CD4-positive, alpha-beta T cell treated with Interleukin-6 at 100 ng/mL for 8 hours (primary cell): Measurements from ENCODE around the gene PDRG1.

Source experiments
- DNase-seq: peaks from one replicate; pipeline ENCODE4 v3.0.0-alpha.2; 2020; ENCODE audit warnings: mixed read lengths, low spot score

Gene PDRG1

DNA sequence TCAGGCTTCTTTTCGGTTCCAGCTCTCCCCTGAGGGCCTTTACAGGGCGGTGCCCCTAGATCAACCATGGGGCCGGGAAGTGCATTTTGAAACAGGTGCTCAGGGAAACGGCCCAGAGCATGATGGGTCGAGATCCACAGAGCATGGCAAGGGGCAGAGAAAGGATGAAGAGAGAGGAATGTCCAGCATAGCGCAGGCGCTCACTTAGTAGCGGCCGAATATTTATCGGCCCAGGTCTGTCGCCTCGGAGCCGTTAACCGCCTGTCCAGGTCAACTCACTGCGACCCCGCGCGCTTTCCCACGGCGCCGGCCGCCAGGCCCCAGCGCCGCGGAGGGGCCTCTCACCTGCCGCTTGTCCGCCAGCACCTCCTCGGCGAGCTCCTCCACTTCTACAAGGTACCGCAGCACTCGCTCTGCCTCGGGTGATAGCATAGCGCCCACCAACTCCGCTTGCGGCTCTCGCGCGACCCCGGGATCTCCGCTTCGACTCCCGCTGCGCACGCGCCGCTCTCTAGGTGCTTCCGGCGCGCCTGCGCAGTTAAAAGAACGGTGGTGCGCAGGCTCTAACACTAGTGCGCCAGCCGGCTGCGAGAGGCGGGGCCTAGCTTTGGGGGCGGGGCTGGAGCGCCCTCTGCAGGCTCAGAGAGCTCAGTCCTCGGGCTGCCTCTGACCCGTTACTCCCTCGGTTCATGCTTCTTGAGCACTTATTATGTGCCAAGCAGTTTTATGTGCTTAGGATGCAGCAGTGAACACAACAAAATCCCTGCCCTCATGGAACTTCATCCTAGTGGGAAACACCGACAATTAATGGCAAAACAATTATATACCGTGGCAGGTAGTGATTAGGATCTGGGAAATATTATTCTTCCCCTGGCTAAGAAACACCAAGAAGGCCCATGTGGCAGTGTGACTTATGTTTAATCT, at the start of gene PDRG1:
Gene PDRG1, minus strand, starts transcription at position 517 of the 924 bp plus-strand sequence. Its CDS starts 85 bp downstream, at position 432.
- peak; percentile 95 for DNase-seq

DNA sequence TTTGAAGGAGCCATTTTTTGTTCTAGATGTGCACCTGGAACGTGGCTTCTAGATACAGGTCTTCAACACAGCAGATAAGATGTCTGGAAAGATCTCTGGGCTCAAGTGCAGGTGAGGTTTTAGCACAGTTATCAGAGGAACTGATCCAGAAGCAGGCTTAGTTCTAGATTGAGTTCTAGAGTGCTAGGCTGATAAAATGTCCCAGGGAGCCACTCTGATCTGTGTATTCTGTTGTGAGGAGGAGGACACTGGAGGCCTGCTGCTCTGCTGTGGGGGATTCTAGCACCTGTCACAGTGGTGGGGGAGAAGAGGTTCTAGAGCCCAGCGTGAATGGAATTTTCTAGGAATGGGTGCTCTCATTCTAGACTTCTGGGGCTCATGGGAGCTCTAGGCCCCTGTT, 46.4 kb upstream of the PDRG1 start:
- no peak for DNase-seq

DNA sequence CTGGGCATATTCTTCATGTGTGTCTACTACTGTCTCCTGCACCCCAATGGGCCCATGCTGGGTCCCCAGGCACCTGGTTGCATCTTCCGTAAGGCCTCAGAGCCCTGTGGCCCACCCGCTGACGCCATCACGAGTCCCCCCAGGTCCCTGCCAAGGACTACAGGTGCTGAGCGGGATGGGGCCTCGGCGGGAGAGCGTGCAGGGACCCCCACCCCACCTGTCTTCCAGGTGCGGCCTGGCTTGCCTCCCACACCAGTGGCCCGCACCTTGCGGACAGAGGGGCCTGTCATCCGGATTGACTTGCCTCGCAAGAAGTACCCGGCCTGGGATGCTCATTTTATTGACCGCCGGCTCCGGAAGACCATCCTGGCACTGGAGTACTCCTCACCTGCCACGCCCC, 45.1 kb upstream of the PDRG1 start:
- DNase-seq: no peak

DNA sequence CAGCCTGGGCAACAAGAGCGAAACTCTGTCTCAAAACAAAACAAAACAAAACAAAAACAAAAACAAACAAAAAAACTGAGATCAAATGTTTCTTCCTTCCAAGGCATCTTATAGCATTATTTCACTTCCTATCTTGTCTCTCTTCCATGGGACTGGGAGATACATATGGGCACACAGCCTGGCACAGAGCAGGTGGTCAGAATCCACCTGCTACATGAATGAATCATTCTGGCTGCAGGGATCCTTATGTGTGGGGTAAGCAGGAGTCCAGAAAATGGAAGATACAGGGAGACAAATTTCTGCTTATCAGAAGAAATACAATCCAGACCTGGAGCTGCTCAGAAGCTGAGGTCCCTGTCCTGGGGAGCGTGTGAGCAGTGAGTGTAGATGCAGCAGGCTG, 40.2 kb upstream of the PDRG1 start:
- DNase-seq: no peak

DNA sequence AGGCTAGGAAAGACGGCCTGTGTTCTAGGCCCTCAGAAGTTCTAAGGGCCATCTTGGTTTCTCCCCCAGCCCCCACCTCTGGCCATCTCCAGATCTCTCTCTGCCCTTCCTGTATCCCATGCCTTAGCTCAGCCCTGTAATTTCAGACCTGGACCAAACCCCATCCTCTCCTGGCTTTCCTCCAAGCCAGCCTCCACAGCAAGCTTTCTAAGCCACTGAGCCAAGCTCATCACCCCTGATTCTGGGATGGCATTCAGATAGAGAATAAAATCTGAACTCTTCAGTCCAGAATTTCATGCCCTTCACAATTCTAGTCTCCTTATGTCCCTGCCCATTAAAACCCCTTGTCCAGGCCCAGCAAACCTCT, 39.5 kb upstream of the PDRG1 start:
- no peak for DNase-seq

GRCh38 chr20:31990641-31991338, 38.9 kb upstream of the PDRG1 start:
- no peak for DNase-seq

DNA sequence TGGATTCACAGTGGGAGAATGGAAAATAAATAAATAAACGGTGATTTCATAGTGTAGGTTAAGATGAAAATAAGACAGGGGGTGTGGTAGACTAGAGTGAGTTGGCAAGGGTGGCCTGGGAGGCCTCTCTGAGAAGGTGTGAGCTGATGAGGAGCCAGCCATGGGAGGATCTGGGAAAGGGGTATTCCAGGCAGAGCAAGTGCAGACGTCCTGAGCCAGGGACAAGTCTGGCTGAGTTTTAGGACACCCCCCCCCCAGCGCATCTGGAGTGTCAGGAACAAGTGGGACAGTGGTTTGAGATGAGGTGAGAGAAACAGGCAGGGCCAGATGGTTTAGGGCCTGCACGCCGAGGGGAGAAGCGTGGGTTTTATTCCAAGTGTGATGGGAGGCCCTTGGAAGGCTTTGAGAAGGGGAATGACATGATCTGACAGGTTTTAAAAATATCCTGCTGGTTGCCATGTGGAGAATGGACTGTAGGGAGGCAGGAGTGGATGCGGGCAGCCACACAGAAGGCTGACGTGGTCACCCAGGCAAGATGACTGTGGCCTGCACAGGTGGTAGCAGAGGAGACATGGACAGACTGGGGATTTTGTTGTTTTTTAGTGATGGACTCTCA, 37.3 kb upstream of the PDRG1 start:
- DNase-seq: no peak

- DNase-seq: no peak
These were observed 36.7 kb upstream of the PDRG1 start for GRCh38 chr20:31988430-31989015.

GRCh38 chr20:31987744-31988143, 35.9 kb upstream of the PDRG1 start:
- DNase-seq: no peak

DNA sequence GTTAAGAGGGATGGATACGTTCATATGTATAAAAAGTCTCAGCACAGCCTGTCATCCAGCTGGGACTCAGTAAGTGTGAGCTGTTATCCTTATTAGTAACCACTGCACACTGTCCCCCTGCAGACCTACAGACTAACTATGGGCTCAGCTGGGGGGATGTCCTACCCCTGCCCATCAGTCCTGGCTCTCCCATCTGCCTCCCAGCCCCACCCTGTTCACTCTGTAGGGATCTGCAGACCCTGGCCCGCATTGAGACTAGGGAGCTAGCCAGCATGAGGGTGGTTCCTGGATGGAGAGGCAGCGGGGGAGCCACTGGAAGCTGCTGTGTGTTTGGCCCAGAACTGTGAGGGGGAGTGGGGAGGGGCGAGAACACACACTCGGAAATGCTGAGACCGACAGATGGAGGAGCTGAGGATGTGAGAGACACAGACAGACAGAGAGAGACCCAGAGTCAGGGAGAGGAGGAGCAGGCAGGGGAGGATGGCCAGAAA, 33.2 kb upstream of the PDRG1 start:
- DNase-seq: no peak

DNA sequence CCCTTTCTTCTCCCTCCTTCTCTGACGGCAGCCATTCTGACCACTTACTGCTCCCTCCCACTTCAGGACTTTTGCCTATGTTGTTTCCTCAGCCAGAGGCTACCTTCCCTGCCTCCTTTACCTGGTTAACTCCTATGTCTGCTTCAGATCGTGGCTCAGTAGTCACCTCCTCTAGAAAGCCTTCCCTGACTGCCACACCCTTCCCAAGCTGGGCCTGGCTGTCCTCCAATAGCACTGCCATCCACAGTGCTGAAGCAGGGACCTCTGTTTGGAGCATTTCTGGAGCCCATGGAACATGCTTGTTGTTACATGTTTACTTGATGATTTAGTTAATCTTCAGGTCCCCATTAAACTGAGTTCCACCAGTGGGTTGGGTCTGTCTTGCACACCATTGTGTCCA, 29.9 kb upstream of the PDRG1 start:
- no peak for DNase-seq

DNA sequence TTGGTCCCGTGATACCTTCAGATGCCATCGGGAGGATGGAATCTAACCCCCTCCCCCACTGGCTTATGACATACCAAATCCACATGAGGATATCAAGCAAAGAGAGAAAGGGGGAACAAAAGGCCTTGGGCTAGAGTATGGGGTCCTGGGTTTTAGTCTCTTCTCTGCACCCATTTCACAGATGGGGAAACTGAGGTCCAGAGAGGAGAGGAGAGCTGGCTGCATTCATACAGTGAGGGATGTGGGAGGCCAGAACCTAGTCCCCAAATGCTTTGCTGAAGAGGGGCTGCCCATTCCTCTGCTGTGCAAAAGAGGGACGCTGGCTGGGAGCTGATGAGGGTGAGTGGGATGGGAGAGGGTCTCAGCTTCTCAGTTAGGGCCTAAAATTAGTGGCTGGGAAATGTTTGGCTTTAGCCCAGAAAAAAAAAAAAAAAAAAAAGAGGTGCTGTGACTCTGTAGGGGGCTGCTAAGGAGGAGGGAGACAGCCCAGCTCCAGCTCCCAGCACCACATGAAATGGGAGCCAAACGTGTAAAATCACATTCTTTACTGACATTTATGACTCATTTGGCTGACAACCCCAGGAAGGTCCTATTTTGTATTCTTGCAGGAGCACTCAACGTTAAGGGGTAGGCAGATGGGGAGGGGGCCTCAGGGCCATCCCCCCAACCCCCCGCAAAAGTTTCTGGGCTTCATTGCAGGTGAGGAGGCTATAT, 28.0 kb upstream of the PDRG1 start:
- DNase-seq: no peak

GRCh38 chr20:31977080-31977479, 25.2 kb upstream of the PDRG1 start:
- no peak for DNase-seq

GRCh38 chr20:31975874-31976273, 24.0 kb upstream of the PDRG1 start:
- no peak for DNase-seq

DNA sequence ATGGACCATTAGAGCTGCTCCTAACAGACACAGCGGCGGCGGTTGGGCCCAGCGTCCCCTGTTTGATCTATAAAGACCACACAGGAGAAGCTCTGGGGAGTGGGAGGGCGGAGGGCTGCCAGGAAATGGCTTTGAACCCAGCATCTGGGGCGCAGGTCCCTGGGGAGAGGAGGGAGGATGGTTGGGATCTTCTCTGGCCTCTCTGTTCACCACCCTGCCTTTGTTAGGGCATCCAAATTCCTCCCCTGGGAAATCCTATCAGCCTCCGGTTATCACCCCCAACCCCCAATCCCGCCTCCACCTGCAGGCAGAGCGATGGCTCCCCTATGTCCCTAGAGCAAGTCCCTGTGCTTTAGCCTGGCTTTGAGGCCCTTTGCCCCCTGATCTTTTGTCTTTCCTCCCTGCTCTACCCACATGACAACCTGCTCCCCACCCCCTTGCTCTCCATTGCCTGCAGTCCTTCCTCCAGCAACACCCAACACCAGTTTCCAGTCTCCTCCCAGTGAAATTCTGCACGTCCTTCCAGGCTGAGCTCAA, 23.2 kb upstream of the PDRG1 start:
- no peak for DNase-seq

GRCh38 chr20:31974296-31974695, 22.4 kb upstream of the PDRG1 start:
- no peak for DNase-seq

DNA sequence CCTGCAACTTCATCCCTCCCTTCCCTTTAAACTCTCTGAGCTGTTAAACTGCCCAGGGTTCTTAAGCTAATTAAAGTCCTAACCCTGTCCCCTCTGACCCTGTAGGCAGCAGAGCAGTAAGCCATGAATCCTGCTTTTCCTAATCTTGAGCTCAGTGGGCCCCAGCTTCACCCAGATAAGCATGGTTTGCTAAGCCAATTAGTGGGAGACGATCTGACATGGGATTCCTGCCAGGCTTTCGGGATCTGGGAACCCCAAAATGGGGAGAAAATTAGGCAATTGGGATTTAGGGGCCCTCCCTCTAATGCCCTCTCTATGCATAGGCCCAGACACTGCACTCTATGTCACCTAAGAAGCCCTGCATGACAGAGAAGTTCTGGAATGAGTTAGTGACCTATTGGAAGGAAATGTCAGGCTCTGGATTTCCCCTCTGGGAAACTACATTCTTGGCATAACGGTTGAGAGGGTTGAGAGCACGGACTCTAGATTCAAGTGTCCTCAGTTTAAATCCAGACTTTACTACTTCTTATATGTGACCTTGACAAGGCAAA, 20.7 kb upstream of the PDRG1 start:
- no peak for DNase-seq

DNA sequence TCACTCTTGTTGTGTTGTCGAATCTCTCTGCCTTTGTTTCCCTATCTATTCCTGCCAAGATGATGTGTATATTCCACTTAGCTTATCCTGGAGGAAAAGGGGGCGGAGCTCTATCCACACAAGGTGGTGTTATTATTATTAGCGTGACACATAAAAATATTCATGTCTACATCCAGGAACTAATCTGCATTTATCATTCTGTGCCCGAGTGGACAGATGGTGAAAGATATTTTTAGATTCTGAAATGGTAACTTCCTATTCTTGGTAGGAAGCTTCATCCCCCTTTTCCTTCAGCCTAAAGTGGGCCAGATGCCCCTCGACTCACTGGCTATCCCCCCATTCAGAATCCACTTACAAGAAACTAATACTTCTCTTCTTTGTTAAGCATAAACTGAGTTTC, 18.1 kb upstream of the PDRG1 start:
- DNase-seq: no peak

GRCh38 chr20:31968291-31969126, 16.7 kb upstream of the PDRG1 start:
- DNase-seq: peak; percentile 58

GRCh38 chr20:31967830-31968249, 16.0 kb upstream of the PDRG1 start, which contains the start of gene XKR7:
TSS of gene XKR7 (plus strand) at chr20:31968151. CDS start at chr20:31968176, 25 bp downstream.
- DNase-seq: no peak
